GM18505 (cell line): ENCODE results near the gene COG5.

Source experiments
- ATAC-seq: cut with Tn5 transposase; IDR thresholded peaks from one replicate; pipeline ENCODE4 v1.9.1; 2021; ENCODE audit not compliant: unreplicated experiment
- POLR2A ChIP-seq: IDR thresholded peaks from 4 replicates; pipeline ENCODE4 v1.6.1; 2011; ENCODE audit warnings: borderline replicate concordance; ENCODE audit not compliant: insufficient read depth, insufficient read length; ENCODE audit errors: extremely low read depth

Gene COG5

GRCh38 chr7:107364787-107365186 lies 198.9 kb downstream of the COG5 start:
- no peak for TF ChIP-seq POLR2A
- ATAC-seq = no peak

DNA sequence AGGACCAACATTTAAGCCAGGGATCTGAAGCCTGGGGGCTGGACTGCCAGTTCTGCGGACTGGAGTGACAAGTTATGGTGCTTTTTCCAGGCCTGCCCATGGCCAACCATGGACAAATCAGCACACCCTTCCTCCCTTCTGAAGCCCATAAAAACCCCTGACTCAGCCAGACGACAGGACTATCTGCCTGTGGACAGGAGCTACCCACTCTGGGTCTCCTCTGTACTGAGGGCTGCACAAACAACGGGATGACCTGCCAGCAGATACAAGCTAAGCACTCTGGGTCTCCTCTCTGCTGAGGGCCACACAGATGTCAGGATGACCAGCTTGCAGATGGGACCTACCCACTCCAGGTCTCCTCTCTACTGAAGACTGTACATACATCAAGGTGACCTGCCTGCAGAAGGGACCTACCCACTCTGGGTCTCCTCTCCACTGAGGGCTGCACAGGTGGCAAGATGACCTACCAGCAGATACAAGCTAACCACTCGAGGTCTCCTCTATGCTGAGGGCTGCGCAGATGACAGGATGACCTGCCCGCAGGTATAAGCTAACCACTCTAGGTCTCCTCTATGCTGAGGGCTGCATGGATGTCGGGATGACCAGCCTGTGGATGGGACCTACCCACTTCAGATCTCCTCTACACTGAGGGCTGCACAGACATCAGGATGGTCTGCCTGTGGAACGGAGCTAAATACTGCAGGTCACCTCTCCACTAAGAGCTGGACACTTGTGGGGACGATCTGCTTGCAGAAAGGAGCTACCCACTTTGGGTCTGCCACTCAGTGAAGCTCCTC lies 204.0 kb downstream of the COG5 start:
- ATAC-seq = no peak
- no peak for TF ChIP-seq POLR2A

- no peak for TF ChIP-seq POLR2A
- ATAC-seq = no peak
Measured at GRCh38 chr7:107355616-107356015, 208.1 kb downstream of the COG5 start.

GRCh38 chr7:107354640-107355039 lies 209.1 kb downstream of the COG5 start:
- no peak for TF ChIP-seq POLR2A
- ATAC-seq = no peak

DNA sequence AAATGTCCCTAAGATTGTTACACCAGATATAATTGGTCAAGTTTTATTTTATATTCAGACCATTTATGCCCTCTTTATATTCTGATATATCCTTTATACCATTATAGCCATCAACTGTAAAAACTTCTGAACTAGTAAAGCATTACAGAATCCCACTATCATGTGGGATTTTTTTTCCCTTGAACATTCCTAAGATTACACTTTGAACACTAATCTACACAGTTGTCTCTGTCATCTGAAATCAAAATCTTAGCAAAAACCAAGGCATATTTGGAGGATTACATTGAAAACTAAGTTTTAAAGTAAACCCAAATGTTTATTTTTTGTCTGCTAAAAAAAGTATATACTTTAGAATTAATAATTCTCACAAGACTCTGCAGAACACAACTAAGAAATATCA lies 210.0 kb downstream of the COG5 start:
- no peak for TF ChIP-seq POLR2A
- ATAC-seq = no peak

DNA sequence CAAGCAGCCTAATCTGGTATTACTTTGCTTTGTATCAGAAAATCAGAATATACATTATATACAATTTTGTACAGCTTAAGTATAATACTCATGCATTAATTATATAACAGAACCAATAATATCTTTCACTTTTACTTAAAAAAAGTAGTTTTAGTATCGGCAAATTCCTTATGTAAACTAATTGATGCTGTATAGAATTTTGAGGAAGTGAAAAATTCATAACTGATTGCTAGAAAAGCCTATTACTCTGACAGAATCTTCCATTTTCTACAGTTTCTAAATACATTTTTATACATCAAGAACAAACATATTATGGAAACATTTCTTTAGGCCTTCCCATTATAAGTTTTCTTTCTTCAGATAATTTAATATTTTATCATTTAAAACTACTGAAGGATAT lies 217.8 kb downstream of the COG5 start:
- ATAC-seq = no peak

DNA sequence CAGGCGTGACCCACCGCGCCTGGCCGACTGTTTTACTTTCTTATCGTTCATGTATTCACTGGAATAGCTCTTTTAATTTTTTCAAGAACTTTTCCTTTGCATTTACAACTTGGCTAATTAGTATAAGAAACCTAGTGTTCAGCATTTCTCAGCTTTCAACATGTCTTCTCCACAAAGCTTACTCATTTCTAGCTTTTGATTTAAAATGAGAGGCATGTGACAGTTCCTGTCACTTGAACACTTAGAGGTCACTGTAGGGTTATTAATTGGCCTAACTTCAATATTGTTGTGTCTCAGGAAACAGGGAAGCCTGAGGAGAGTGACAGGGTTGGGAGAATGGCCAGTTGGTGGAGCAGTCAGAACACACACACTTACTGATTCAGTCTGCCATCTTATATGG lies 218.9 kb downstream of the COG5 start:
- no peak for ATAC-seq

More for the DNA sequence above, 217.8 kb downstream of the COG5 start:
- TF ChIP-seq POLR2A = no peak

DNA sequence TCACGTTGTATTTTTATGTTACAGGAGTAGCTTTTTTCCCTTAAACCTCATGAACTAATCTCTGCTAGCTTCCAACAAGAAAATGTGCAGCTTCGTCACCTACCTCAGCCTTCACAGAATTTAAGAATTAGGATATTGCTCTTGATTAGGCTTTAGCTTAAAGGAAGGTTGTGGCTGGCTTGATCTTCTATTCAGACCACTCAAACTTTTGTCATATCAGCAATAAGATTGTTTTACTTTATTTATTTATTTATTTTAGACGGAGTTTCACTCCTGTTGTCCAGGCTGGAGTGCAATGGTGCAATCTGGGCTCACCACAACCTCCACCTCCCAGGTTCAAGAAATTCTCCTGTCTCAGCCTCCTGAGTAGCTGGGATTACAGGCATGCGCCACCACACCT lies 219.4 kb downstream of the COG5 start:
- ATAC-seq = no peak
- no peak for TF ChIP-seq POLR2A

More for the DNA sequence above, 218.9 kb downstream of the COG5 start:
- TF ChIP-seq POLR2A = no peak

DNA sequence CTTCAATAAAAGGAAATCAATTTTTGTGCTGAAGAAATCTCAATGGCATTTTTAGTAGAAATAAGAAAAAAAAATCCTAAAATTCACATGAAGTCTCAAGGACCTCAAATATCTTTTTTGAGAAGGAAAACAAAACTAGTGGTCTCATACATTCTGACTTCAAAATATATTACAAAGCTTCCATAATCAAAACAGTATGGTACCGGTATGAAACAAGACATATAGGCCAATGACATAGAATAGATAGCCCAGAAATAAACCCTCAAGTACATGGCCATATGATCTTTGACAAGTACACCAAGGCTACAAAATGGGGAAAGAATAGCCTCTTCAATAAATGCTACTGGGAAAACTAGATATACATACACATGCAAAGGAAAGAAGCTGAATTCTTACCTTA lies 225.6 kb downstream of the COG5 start:
- TF ChIP-seq POLR2A = no peak
- ATAC-seq = no peak

DNA sequence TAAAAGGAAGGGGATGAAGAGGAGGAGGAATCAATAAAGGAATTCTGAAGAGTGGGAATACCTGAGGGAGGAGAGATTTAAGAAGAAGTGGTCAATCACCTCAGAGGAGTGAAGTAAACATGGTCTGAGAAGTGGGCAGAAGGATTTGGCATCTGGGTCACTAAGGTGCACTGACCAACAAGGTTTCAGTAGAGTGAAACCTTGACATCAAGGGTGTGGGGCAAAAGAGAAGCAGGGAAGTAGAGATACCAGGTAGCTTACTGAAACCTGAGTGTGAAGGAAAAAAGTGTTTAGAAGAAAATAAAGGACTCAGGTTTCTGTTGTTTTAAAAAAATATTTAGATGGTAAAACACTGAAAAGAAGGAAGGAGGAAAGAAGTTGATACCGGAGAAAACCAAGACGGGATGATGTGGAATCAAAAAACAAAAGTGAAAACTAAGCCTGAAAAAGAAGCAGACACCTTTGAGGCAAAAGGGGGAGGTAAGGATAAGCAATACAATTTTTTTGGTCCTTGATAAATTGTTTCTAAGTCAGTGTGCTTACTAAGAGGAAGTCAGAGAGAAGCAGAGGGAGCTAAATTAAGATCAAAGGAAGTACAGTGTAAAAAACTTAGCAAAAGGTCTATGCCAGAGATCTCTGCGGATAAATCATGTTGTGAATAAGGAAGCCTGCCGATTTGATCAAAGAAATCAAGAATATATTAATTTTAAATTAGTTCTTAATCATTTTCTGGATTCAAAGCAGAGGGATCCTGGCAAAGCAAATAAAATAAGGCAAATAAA lies 231.0 kb downstream of the COG5 start:
- no peak for TF ChIP-seq POLR2A
- peak; percentile 73 for ATAC-seq

DNA sequence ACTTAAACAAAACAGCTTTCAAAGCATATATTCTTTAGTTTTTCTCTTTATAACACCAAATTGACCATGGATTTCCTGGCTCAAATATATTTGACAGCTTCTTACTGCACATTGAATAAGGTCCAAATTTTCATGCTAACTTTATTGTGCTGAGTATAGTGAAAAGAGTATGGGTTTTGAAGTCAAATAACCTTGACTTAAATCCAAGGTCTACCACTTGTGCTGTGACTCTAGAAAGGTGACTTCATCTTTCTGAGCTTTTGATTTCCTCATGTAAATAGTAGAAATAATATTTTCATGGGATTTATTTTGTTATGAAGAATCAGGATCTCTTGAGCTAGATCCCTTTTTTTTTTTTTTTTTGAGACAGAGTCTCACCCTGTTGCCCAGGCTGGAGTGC lies 233.2 kb downstream of the COG5 start:
- no peak for ATAC-seq
- no peak for TF ChIP-seq POLR2A

GRCh38 chr7:107327986-107328569 lies 235.6 kb downstream of the COG5 start:
- ATAC-seq = no peak
- TF ChIP-seq POLR2A = no peak

- no peak for TF ChIP-seq POLR2A
- ATAC-seq = no peak
Measured at GRCh38 chr7:107326061-107326460, 237.7 kb downstream of the COG5 start.
